Peyer's patch (tissue), 4 donors: ENCODE data around the gene EPHB1.

Experiments used
- CTCF ChIP-seq, 6 experiments: fragments of 450-650 bp in 4 of 6; fragments of 200-600 bp in 2 of 6; sonication (generic) in 1 of 6; IDR thresholded peaks; one replicate each; pipeline ENCODE4 v1.5.1; 2017 to 2019; ENCODE audit warnings: antibody characterized with exemption in 6 of 6, mild to moderate bottlenecking in 3 of 6, moderate library complexity in 1 of 6
- POLR2A ChIP-seq, 2 donors: fragments of 450-650 bp; IDR thresholded peaks; one replicate each; pipeline ENCODE4 v1.5.1; 2017; ENCODE audit warnings: antibody characterized with exemption in 2 of 2, mild to moderate bottlenecking in 2 of 2, moderate library complexity in 2 of 2

- TF ChIP-seq CTCF (IDR thresholded peaks at IDR 0.05) (no peak), POLR2A (IDR thresholded peaks at IDR 0.05) (no peak)
These were observed 466.2 kb downstream of the EPHB1 start for GRCh38 chr3:135261214-135261775.
